GM19035 (cell line): ENCODE measurements around the gene DNAH3.
"Not testable (repeated sequence)": the region's sequence is repeated elsewhere in the genome, so short reads cannot be mapped to it uniquely, and the experiment has no call there.

Experiments
- ATAC-seq: cut with Tn5 transposase; IDR thresholded peaks from one replicate; pipeline ENCODE4 v1.9.1; 2021; ENCODE audit not compliant: unreplicated experiment

Gene DNAH3

GRCh38 chr16:21150375-21151001 is at the start of gene DNAH3:
TSS of gene DNAH3 (minus strand) at chr16:21150846. CDS start at chr16:21150319, 527 bp downstream.
- ATAC-seq = no peak

GRCh38 chr16:21199607-21200218 is 49.1 kb upstream of the DNAH3 start:
- no peak for ATAC-seq

DNA sequence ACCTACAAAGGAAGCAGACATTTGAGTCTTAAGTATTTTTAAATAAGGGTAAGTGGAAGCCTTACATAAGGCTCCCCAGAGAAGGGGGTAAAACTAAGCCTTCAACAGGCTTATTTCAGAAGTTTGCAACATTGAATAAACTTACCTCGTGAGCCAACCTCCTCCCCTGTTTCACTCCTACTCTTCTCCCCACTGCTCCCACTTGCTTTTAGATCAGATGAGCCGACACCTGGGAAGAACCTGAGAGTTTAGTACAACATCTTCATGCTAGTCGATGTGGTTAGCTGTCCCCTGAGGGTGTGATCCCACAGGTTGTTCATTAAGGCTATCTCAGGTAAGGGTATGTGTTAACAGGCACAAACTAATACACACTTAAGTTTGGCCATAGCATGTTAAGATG is 47.0 kb upstream of the DNAH3 start:
- ATAC-seq = no peak

DNA sequence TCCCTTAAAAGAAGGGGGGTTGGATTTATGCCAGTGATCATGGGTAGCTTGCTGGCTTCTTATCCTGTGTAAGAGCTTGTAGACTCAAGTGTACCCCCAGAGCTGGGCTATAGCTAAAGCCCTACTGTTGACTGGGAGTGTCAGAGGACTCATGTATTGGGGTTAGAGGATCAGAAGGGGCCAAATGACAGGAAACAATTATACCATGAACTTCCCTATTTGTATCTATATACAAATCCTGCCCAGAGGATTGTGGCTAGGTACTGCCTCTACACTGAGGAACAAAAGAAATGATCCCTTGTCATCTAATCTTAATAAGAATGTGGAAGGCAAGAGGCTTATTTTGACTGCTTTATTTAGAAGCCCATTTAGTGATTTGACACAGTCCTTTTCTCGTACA is 46.5 kb upstream of the DNAH3 start:
- no peak for ATAC-seq

- not testable (repeated sequence) for ATAC-seq
Measured at GRCh38 chr16:21195330-21195729, 44.7 kb upstream of the DNAH3 start.

- no peak for ATAC-seq
Measured at GRCh38 chr16:21194771-21195301, 44.2 kb upstream of the DNAH3 start.

GRCh38 chr16:21192991-21193390 is 42.3 kb upstream of the DNAH3 start:
- no peak for ATAC-seq

GRCh38 chr16:21190599-21190998 is 40.0 kb upstream of the DNAH3 start:
- no peak for ATAC-seq

DNA sequence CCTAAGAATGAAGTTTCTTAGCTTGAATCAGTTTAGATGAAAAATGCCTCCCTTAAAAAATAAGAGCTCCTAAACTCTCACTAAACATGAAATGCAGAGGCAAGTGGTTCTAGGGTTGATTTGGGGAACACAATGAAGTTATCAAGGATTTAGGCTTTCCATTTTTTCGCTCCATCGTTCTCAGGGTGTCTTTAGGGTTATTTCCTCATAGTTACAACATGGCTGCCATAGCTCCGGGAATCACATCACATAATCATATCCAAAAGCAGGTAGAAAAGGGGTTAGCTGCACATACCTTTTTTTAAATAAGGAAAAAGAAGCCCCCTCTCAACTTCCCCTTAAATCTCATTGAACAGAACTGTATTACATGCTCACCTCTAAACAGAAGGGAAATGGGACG is 39.4 kb upstream of the DNAH3 start:
- no peak for ATAC-seq

DNA sequence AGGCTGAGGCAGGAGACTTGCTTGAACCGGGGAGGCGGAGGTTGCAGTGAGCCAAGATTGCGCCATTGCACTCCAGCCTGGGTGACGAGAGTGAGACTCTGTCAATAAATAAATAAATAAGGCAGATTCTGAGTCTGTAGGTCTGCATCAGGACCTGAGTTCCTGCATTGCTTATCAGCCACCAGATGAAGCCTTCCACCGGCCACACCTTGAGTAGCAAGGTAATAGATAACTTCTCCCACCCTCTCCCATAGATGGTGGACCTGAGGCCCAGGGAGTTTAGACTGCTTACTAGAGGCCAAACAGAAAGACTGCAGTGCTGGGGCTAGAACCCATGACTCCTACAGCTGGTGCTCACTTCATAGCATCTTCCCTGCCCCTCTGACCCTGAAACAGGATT is 38.7 kb upstream of the DNAH3 start:
- ATAC-seq = no peak

DNA sequence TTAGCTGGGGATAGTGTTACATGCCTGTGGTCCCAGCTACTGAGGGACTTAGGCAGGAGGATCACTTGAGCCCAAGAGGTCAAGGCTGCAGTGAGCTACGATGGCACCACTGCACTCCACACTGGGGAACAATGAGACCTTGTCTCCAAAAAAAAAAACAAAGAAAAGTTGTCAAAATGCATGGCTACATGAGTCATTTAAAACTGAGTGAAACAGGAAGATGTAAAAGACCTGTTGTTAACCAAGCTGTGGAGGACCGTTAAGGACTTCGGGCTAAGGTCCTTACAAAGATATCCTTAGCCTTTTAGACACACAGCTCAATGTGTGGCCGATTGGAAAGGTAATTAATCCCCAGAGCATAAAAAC is 35.7 kb upstream of the DNAH3 start:
- no peak for ATAC-seq

DNA sequence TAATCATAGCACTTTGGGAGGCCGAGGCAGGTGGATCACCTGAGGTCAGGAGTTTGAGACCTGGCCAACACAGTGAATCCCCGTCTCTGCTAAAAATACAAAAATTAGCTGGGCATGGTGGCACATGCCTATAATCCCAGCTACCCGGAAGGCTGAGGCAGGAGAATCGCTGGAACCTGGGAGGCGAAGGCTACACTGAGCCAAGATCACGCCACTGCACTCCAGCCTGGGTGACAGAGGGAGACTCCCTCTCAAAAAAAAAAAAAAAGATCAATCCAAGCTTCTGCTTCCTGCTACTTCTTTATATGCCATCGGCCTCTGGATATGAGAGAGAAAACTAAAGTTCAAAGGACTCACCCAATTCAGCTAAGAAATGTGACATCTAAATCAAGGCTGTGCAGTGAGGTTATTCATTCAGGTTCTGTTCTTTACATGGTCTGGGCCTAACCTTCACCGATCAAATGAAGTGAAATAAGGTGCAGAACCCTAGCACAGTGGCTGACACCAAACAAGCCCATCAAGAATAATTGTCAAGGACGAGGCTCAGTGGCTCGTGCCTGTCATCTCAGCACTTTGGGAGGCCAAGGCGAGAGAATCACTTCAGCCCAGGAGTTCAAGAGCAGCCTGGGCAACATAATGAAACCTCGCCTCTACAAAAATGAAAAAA is 35.1 kb upstream of the DNAH3 start:
- ATAC-seq = no peak

DNA sequence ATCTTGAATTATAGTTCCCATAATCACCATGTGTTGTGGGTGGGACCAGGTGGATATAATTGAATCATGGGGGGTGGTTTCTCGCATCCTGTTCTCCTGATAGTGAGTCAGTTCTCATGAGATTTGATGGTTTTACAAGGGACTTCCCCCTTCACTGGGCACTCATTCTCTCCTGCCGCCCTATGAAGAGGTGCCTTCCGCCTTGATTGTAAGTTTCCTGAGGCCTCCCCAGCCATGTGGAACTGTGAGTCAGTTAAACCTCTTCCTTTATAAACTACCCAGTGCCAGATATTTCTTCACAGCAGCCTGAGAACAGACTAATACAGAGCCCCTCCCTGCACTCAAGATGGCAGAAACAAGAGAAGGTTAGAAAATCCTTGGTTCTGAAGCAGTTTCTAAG is 34.2 kb upstream of the DNAH3 start:
- ATAC-seq = no peak

DNA sequence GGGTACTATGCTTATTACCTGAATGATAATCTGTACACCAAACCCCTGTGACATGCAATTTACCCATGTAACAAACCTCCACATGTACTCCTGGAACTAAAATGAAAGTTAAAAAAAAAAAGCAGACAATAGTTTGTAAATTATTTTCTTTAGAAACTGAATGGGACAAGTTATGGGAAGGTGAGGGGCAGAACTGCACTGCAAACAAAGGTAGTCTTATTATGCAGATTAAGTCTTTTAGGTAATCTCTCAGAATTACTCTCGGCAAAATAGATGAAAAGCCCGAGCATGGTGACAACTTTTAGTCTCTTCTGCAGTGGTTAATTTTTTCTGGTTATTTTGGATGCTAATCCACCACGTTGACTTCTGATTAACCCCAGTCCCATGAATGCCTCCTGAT is 33.3 kb upstream of the DNAH3 start:
- ATAC-seq = no peak

- ATAC-seq = no peak
Measured at GRCh38 chr16:21179983-21180365, 29.3 kb upstream of the DNAH3 start.

DNA sequence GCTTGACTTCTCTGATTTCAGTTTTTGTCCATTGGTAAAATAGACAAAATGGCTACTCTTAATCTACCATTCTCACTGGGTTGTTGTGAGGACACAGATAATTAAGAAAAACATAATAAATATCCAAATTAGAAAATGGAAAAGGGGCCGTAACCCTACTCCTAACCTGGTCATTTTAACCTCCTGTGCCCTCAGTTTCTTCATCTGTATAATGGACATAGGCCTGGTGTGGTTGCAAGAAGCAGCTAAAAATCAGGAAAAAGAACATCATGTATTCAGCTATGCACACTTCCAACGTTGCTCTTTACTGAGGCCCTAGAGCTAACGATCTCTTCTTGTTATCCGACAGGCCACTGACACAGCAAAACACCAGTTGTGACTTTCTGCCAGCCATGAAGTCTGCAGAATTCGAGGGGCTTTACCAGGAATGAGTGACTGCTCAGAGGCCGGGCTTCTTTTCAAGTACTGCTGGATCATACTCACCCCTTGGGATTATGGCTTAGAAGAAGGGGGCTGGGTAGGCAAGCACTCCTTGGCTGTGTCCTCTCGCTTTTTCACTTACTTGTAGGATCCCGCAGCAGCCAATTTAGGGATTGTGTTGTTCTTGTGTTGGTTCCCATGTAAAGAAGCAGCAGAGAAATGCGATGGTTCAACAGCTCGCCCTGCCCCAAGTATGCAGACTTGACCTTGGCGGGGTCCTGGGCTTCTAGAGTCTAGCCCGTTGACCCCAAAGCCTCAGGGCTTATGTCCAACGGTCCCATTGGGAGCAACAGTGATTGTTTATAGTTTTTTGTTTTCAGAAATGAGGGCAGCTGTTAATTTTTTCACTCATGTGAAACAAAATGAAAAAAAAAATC is 28.7 kb upstream of the DNAH3 start:
- no peak for ATAC-seq

GRCh38 chr16:21175397-21175796 is 24.8 kb upstream of the DNAH3 start:
- ATAC-seq = no peak

GRCh38 chr16:21172650-21173049 is 22.0 kb upstream of the DNAH3 start:
- no peak for ATAC-seq

DNA sequence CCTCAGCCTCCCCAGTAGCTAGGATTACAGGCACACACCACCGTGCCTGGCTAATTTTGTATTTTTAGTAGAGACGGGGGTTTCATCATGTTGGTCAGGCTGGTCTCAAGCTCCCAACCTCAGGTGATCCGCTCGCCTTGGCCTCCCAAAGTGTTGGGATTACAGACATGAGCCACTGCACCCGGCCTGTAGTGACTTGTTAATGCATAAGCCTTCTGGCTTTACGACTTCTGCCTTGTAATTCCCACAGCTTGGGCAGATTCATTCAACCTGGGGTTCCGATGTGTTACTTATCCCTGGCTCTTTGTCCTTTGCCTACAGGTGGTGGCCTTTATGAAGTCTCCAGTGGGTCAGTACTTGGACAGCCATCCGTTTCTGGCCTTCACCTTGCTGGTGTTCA is 19.5 kb upstream of the DNAH3 start:
- ATAC-seq = not testable (repeated sequence)

- no peak for ATAC-seq
Measured at GRCh38 chr16:21169249-21169981, 18.8 kb upstream of the DNAH3 start.
